Activated CD8-positive, alpha-beta memory T cell treated with anti-CD3 and anti-CD28 coated beads, Interleukin-2, amount 50 U/mL, for 48 hours (primary cell): ENCODE measurements around the gene AKAP7.

Source experiments
- DNase-seq: peaks from one replicate; pipeline ENCODE4 v3.0.0-alpha.2; 2020

The AKAP7 gene

DNA sequence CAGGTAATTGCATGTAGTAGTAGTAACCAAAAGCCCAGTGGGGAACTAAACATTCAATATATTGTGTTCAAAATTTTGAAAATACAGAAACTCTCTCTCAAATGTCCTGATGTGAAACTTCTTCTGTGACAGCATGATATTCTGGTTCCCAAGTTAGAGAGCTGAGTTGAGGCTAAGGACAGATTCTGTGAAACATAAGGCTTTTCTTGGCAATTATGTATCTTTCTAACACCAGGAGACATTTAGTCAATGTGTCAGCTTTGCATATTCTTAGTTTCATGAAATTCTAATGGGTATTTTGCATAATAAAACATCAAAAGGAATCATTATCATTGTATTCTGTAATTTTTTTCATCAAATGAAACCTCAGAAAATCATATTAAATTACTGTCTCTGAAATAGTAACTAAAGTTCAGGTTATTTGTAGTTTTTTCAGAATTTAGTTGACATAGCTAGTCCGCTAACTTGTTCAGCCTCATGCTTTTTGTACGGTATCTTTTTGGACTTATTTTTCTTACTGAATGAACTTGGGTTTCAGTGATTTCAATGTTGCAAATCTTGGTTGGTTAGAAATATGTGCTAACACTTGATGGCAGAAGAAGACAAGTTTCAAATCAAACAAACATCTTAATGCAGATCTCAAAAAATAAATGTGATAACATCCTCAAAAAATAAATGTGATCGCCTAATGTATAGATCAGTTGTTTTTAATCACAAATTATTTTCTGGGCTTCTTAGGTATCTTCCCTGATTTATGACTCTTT is 70.4 kb downstream of the AKAP7 start:
- DNase-seq = no peak

DNA sequence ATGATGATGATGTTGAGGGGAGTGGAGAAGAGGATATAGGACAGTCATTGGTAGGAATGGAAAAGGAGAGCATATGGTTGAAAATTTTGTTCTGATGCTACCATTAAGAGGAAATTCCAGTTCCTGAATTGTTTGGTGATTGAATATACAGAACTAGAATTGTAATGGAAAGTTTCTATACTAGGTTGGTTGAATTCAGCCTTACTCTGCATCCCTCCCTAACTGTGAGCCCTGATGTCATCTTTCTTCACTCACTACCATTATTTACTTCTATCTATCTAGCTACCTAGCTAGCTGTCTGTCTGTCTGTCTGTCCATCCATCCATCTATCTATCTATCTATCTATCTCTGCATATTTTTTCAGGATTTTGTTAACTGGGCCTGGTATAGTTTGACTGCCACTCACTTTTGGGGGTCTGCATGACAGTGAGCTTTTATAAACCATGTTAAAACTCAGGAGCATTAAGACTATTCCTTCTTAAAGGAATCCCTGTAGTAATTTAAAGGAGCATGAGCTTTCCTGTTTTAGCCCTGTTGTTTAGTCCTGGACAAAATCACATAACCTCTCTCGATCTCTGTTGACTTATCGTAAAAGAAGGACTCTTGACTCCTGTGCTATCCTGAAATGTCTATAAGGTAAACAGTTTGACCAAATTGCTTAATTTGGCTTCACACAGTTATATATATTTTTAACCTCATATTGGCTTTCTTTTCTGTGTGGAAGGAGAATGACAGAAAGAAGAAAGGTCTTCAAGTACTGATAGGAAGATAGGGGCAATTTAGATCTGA is 71.4 kb downstream of the AKAP7 start:
- no peak for DNase-seq

DNA sequence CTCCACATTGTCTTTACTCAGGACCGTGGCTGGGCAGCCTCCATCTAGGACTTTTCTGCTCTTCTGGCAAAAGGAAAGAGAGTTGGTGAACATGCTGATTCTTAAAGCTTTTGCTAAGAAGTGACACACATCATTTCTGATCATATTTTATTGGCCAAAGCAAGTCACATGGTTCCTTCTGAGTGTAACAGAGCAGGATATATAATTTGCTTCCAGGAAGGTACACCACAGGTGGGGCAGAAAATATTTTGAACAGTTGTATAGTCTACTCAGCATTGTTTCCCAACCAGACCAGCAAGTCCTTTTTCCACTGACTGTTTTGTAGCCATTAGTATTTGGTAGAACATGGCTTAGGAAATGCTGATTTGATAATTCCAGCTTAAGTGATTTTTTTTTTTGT is 73.5 kb downstream of the AKAP7 start:
- DNase-seq = no peak

DNA sequence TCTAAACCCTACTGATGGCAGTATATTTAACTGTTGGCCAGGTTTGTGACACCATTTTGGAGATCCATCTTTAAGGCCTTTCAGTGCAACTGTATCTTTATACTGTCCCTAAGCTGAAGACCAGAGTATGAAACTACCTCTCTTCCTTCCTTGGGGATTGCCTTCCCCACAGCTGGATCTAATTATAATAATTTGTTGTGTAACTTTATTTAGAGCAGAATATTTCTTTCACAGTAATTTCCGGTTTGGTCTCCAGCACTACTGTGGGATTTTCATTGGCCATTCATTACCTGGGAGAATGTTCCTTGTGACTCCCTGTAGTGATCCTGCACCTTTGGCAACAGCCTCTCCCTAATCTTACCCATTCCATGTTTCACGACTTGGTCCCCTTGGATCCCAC is 75.2 kb downstream of the AKAP7 start:
- DNase-seq = no peak

DNA sequence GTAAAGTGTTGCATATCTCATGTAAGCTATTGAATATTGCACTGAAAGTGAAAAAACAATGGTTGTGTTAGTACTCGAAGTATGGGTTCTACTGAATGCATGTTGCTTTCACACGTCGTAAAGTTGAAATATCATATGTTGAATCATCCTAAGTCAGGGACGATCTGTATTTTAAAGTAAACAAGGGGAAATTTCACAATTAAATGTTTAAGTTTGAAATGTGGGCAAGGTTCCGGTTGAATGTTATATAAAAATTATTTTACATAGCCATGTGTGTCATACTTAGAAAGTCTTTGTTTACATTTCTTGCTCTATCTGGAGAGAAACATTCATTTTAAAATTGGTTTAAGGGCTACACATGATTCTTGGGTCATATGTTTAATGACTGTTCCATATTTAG is 76.8 kb downstream of the AKAP7 start:
- DNase-seq = no peak

DNA sequence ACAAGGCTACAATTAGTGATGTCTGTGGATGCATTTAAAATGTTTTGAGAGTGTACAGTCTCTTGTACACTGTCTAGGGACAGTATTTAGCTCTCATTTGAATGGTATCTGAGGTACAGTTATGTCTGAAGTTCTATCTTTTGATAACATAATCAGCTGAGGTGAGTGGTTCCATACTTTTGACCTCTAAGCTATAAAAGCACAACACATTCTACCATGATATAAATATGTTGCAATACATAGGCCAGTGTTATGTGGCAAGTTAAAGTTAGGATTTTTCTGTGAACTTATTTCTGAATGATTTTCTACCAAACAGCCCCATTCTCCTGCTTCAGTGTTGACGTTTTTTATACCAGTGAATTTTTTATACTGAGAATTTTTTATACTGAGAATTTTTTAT is 77.6 kb downstream of the AKAP7 start:
- no peak for DNase-seq

DNA sequence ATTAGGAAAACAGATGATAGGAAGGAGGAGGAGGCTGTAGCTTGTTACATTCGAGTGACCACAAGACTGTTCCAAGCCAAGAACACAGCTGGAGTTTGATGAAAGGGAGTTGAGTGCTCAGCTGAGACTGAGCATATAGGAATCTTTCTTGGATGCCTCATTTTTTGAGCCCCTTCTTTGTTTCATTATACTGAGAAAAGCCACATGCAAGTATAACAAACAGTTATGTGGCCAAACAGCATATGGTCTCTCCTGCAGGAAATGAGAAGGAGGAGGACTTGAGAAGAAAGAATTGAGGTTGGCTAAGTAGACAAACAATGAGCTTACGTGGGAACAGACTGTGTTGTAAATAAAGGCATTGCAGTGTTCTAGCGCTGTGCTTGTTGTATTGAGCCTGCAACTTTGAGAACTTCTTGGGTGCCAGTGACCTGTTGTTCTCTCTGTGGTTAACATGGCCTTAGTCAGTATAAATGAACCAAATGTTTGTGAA is 78.3 kb downstream of the AKAP7 start:
- no peak for DNase-seq

DNA sequence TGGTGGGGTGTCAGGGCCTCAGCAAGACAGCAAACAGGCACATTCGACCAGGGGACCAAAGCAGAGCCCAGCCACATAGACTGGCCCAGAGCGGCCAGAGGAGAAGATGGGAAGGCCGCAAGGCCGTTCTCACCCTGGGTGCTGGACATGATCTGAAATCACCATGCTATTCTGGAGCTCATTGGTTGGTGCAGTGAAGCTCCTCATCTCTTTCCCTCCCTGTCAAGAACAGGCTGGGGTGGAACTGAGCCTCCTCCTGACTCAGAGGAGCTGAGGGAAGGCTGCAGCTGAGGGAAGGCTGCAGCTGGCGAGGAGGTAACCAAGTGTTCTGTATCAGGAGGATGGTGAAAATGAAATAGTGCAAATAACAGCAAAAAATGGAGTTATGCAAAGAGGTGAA is 80.0 kb downstream of the AKAP7 start:
- no peak for DNase-seq

DNA sequence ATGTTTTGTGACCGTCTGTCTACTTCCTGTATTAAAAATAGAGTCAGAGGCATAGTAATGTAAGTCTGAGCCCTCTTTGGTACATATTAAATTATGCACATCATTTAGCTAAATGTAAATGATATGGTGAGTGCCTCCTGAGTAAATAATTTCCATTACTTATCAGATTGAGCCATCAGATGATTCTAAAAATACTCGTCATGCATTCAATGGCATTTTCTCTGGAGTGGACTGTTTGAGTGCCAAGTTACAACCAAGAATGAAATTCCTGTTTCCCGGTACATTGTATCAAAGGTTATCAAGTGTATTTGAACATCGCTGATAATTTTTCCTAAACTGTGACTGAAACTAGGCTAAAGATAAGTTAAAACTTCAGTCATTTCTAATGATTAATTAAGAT is 81.0 kb downstream of the AKAP7 start:
- no peak for DNase-seq

DNA sequence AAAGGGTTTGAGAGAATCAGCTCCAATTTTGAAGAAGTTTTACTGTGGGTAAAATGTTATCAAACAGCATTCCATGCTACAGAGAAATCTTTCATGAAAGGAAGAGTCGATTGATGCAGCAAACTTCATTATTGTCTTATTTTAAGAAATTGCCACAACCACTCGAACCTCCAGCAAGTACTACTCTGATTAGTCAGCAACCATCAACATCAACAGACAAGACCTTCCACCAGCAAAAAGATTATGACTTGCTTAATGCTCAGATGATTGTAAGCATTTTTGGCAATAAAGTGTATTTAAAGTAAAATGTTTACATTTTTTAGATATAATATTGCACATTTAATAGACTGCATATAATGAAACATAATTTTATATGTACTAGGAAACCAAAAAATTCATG is 87.5 kb downstream of the AKAP7 start:
- no peak for DNase-seq

DNA sequence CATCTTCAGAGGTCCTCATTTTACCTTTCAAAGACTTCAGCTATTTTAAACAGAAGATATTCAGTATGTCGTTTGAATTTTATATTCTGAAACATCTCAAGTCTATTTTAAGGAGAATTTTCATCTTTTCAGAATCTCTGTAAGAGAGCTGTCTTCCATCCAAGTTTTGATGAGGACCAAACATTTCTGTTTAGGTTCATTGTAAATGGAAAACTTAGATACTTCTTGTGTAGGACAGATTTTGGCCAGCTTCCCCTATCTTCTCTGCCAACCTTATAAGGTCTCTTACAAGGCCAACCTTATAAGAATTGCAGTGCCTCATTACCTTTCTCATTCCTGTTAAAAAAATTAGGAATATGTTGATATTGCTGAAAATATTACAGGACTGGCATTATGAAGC is 88.1 kb downstream of the AKAP7 start:
- no peak for DNase-seq

DNA sequence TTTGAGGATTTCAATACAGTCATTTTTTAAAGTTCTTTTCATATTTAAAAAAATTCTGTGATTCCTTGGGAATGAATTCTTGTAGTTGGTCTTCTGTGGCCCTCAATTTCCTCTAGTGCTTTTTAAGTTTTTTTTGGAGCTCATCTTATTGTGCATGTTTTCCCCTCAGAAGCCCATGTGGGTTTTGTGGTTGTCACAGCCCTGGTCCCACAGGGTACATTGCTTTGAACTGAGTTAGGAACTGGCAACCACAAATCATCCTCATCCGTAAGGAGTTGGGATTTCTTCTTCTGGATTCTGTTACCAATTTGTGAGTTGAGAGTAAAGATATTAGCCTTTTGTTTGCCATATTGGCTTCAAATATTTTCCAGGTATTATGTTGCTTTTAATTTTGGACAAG is 89.9 kb downstream of the AKAP7 start:
- DNase-seq = no peak

DNA sequence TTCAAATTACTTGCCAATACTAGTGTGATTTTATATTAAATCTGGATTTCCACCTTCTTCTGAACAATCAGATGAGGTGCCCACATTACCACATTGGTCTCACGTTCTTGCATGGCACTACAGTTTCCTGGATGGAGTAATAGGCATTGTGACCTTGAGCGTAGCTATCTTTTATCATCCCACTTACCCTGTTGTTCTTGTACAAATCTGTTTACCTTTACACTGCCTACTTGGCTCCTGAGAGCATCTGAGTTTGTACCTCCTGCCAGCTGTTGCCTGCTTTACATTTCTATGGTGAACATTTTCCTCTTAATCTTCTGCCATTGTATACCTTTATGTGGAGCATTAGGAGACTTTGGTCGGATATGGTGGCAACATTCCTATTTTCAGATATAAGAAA is 90.7 kb downstream of the AKAP7 start:
- DNase-seq = no peak

DNA sequence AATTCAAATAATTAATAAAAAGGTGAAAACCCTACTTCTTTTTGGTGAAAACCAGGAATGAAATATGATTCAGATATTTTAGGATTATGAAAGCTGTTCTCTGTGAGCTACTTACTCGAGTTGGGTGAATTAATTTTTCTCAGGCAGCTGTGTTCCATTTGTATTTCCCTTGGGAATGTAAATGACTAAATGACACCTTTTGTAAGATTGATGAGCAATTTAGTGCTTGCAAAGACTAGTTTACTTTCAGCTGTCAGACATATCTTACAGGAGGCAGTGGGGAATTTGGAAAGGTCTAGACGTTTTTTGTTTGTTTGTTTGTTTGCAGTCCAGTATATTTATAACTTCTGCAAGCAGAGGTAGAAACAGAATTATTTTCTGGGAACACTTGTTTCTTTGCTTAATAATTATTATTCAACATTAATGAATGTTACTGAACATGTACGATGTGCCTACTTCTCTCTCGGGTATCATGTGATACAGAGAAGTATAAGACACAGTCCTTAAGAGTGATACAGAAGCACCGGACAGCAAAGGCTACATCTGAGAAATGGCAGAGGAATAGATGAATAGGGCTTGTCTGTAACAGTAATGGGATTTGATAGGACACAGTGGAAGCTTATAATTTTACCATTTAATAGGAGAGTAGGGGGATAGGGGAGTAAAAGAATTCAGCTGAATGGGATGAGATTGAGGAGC is 91.3 kb downstream of the AKAP7 start:
- DNase-seq = no peak

DNA sequence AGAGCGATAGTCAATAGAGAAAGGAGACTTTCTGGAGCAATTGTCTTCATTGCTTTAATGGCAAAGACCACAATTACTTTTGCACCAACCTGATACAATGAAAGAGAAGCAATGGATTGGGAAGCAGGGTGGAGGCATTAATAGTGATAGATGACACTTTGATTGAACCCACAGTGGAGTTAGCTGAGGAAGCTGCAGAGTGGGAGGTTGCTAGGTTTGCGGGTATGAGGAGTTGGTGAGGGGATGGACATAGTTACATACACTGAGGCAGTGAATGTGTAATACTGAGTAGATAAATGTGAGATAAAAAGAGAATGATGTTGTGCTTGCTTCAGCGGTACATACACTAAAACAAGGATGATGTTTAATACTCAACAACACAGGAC is 91.9 kb downstream of the AKAP7 start:
- DNase-seq = no peak

DNA sequence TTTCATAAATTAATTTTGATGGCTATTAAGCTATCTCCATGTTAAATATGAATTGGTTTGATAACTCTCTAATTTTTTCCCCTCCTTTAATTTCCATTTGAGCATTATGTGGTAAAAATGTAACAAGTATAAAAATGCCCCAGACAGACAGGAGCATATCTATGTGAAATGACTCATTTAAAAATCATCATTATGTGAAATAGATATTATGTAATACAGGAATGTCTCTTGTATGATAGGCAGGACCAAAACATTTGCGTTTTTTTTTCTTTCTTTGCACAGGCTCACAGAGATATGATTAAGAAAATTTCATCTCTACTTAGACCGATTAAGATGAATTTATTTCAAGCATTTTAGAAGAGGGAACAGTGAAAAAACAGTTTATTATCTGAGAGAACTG is 95.8 kb downstream of the AKAP7 start:
- DNase-seq = no peak

DNA sequence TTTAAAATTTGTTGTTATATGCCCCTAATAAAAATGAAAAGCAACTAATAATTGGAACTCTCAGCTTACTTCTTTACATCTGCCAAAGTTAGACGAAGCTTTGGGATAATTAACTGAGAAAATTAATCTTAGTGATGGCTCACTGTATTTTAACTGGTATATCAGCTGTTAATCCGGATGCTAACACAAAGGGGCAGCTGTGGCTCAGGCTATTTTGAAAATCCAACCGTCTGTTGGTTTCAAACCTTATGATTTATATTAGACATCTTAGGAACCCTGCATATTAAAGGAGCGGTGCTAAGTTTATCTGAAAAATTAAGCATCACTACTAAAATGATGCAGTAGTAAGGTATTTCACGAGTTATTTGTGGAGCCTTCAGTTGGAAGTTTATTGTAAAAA is 96.6 kb downstream of the AKAP7 start:
- DNase-seq = no peak

DNA sequence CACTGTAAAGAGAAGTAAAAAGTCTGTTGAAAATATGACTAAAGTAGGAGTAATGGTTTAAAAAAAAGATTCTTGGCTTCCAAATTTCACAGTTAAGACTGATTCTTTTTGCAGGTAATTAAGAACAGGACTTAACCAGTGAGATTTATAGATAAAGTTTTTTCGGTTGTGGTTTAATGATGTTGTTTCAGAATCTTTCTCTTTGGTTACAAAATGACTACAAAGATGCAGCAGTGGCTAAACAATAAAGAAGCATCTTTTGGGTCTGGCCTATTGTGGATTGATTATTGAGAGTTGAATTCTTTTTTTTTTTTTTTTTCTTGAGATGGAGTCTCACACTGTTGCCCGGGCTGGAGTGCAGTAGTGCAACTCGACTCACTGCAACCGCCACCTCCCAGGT is 109.7 kb downstream of the AKAP7 start:
- DNase-seq = no peak

DNA sequence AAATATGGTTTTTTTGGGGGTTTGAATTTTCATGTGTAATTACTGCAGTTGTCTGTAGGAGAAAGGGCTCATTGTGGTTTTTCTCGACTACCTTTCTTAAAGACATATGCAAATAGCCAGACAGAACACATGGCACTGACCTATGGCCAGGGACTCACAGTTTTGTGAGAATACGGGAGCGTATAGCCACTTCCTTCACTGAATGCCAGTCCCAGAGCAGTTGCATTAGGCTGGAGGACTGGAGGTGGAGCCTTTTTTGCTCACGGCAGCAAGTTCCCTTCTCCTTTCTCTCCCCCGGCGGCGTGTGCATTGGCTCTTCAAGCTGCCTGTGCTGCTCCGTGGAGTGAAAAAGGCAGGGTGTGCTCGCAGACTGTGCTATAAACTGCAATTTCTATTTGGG is 114.9 kb downstream of the AKAP7 start:
- DNase-seq = no peak

DNA sequence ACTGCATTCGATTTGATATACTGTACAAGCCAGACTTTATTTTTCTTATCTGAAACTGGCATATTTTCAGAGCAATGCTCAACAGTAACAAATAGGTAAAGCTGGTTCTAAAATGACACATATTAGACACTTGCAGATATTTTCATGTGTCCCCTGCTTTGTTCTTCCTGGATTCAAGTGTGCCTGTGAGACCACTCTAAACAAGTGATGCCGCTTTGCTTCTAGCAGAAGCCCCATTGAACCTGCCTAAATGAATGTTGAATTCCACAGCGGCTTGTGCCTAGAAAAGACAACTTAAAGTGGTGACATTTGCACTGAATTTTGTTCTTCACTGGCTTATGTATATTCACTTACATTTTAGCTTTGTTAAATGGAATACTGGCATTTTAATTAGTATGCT is 115.7 kb downstream of the AKAP7 start:
- DNase-seq = no peak

DNA sequence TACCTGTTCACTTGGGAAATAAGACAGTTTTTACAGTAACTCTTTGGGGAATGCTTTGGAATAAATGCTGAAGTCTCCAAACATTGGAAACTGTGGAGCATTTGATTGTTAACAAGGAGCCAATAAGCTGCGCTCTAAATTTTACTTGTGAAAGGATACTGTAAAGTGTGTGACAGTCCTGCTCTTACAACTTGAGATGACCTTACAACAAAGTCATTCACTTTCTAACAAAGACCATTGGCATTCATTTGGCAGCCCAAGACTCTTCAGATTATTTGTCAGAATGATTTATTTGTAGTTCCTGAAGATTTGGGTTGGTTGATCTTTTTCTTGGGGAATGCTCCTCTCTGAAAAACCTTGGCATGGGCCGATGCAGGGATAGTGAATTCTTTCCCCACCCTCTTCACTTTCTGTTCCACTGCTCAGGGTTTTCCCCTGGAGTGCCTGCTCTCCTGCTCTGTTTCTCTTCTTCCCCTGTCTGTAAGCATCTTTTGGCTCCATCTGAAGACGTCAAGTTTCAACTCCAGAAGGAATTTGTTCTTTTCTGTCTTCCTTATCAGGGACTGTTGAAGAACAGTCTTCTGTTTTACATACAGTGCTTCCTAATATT is 116.4 kb downstream of the AKAP7 start:
- DNase-seq = no peak

DNA sequence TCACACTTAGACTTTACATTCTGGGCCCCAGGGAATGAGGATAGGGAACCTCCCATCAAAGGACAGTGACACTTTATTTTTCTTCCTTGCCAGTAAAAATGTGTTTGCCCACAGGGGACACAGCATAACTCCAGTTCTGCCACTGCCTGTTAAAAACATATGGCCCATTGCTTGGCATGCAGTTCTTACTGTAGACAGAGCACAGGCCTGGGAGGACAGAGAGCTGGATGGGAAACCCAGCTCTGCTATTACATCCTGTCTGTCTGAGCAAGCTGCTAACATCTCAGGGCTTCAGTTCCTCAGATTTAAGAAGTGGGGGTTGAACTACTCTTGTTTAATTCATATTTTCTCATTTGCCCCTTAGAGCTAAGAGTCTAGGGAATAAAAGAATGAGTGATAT is 120.2 kb downstream of the AKAP7 start:
- no peak for DNase-seq

DNA sequence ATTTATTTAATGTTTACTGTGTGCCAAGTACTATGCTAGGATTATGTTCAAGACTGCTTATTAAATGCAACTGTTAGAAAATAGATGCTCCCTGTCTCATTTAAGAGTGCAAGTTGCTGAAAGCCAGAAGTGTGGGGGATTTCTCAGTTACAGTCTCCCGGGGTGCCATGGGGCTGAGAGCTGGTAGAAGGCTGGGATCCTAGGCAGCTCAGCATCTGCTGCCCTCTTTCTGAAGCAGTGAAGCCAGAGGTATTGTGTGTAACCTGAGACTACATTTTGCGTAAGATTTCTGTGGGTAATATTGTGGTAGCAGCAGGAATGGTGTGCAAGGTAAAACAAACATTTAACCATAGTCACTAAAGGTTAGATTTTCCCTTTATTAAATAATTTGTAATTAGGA is 120.6 kb downstream of the AKAP7 start:
- DNase-seq = no peak

DNA sequence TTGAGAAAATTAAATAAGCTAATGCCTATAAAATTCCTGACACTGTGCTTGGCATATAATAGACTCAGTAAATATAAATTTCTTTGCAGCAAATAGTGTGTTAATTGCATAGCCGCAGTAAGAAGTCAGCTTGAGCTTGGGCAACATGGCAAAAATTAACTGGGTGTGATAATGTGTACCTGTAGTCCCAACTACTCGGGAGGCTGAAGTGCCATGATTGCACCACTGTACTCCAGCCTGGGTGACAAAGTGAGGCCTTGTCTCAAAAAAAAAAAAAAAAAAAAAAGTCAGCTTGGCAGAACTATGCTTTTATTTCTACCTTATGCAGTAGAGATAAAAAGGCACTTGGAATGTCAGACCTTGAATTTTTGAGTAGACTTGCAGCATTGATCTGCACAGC is 121.8 kb downstream of the AKAP7 start:
- no peak for DNase-seq
